Stomach (tissue), 19 donors: ENCODE results near the gene CISD3. TPM values are rescaled to one million over a fixed set of nuclear protein-coding genes. Genes with fewer than 3 reads are reported as not detected.
A peak's percentile ranks its signal among the peaks of the same experiment; 100 is the strongest.

Experiments
- DNase-seq, 2 donors: peaks; one replicate each; pipeline versions ENCODE4 v3.0.0 to v3.0.0-alpha.2; 2013 to 2019
- H3K27ac ChIP-seq, 5 donors: fragments of 200-600 bp in 4 of 5; sonication (generic) in 4 of 5; one replicate each; pipeline ENCODE4 v1.5.1; 2013 to 2019; ENCODE audit warnings: mild to moderate bottlenecking in 1 of 5, moderate library complexity in 1 of 5
- H3K27me3 ChIP-seq, 3 donors: fragments of 200-600 bp; sonication (generic); one replicate each; pipeline ENCODE4 v1.5.1; 2017 to 2019; ENCODE audit warnings: mixed run types in 1 of 3
- H3K36me3 ChIP-seq, 4 donors: fragments of 200-600 bp; sonication (generic); 1 replicate in 3 of 4; 2 replicates in 1 of 4; pipeline ENCODE4 v1.5.1; 2016 to 2019
- H3K4me1 ChIP-seq, 4 donors: fragments of 200-600 bp; sonication (generic); one replicate each; pipeline ENCODE4 v1.5.1; 2016 to 2019
- H3K4me3 ChIP-seq, 4 donors: fragments of 200-600 bp; sonication (generic) in 3 of 4; one replicate each; pipeline ENCODE4 v1.5.1; 2016 to 2019; ENCODE audit warnings: mild to moderate bottlenecking in 1 of 4
- H3K9me3 ChIP-seq, 4 donors: fragments of 200-600 bp; sonication (generic); one replicate each; pipeline ENCODE4 v1.5.1; 2016 to 2019
- EP300 ChIP-seq: sonication (generic); formaldehyde crosslinking; IDR thresholded peaks from one replicate; pipeline ENCODE4 v1.6.1; 2017; ENCODE audit warnings: antibody characterized with exemption
- POLR2A ChIP-seq, 4 donors: fragments of 450-650 bp; IDR thresholded peaks; one replicate each; pipeline ENCODE4 v1.6.1; 2016; ENCODE audit warnings: antibody characterized with exemption in 4 of 4, control low read depth in 2 of 4, mild to moderate bottlenecking in 1 of 4, moderate library complexity in 1 of 4
- POLR2AphosphoS5 ChIP-seq, 3 donors: sonication (generic); formaldehyde crosslinking; IDR thresholded peaks; one replicate each; pipeline ENCODE4 v1.6.1; 2016; ENCODE audit warnings: antibody characterized with exemption in 3 of 3
- WGBS, 5 donors: extraction: QIAGEN DNeasy Blood & Tissue Kit in 3 of 5; methylation state at CpG; one replicate each; pipeline versions ENCODE4 v1.1.5 to v1.1.7; 2013 to 2018; 5-methylcytosine and 5-hydroxymethylcytosine counted together
- intact Hi-C: fragments of 100-400 bp; cut with DNase I; formaldehyde crosslinking; loops from one replicate; pipeline ENCODE4 v1.15.1; 2023; ENCODE audit warnings: low total_unique reads
- long read RNA-seq, 10 donors: transcript quantifications; one replicate each; lab custom pipeline, GENCODE V29; 2026
- polyA plus RNA-seq, 3 donors: library from polyadenylated mRNA; stranded (reverse); fragments of 200-250 nt; gene quantifications; one replicate each; pipeline ENCODE4 v1.2.3, GENCODE V29; 2013
- total RNA-seq, 5 donors: library from RNA; depleted of rRNA; stranded (reverse); fragments of >200 nt; gene quantifications; one replicate each; pipeline versions ENCODE4 v1.1.0 to v1.2.3, GENCODE V29; 2014 to 2016
- TF ChIP-seq, protein P1 (sequence below), 7 experiments: fragments of 450-650 bp in 4 of 7; fragments of 200-600 bp in 3 of 7; sonication (generic) in 3 of 7; IDR thresholded peaks; one replicate each; pipeline ENCODE4 v1.5.1; 2016 to 2019; ENCODE audit warnings: antibody characterized with exemption in 7 of 7, control low read depth in 2 of 7, mild to moderate bottlenecking in 1 of 7
- donor health status: healthy with polysubstance abuse.
- donor health status: Bipolar disorder and iron deficiency.
- donor health status: healthy.

The CISD3 gene, protein sequence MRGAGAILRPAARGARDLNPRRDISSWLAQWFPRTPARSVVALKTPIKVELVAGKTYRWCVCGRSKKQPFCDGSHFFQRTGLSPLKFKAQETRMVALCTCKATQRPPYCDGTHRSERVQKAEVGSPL
- total RNA-seq (10 to 100 TPM in 2 of 5 donors, 1 to 10 TPM in 3; 4.0 to 56.5 (median 7.0) TPM), polyA plus RNA-seq (10 to 100 TPM; 63.4 to 79.9 (median 76.5) TPM)
- long read RNA-seq, donor 1, transcript CISD3-206 (3 exons, 2,326 nt), result minor isoform, 5 of 27 reads
- long read RNA-seq, donor 1, transcript CISD3-204 (4 exons, 2,074 nt), result major isoform, 19 of 27 reads
- long read RNA-seq, donor 1, partial matches to known transcripts, result 0 of 27 reads
- long read RNA-seq, donor 1, other reads (novel, unspliced or antisense), result 0 of 27 reads
- long read RNA-seq, donor 2, transcript CISD3-204 (4 exons, 2,074 nt), result major isoform, 11 of 16 reads
- long read RNA-seq, donor 2, partial matches to known transcripts, result 0 of 16 reads
- long read RNA-seq, donor 2, other reads (novel, unspliced or antisense), result 0 of 16 reads
- long read RNA-seq, donor 3, transcript CISD3-204 (4 exons, 2,074 nt), result major isoform, 8 of 11 reads
- long read RNA-seq, donor 3, partial matches to known transcripts, result 0 of 11 reads
- long read RNA-seq, donor 3, other reads (novel, unspliced or antisense), result 0 of 11 reads
- long read RNA-seq, donor 4, partial matches to known transcripts, result 0 of 1 reads
- long read RNA-seq, donor 4, other reads (novel, unspliced or antisense), result 0 of 1 reads
- long read RNA-seq, donor 5, transcript CISD3-204 (4 exons, 2,074 nt), result major isoform, 14 of 17 reads
- long read RNA-seq, donor 5, partial matches to known transcripts, result 0 of 17 reads
- long read RNA-seq, donor 5, other reads (novel, unspliced or antisense), result 0 of 17 reads
- long read RNA-seq, donor 6, transcript CISD3-206 (3 exons, 2,326 nt), result minor isoform, 7 of 56 reads
- long read RNA-seq, donor 6, transcript CISD3-204 (4 exons, 2,074 nt), result major isoform, 45 of 56 reads
- long read RNA-seq, donor 6, partial matches to known transcripts, result 0 of 56 reads
- long read RNA-seq, donor 6, other reads (novel, unspliced or antisense), result 0 of 56 reads
- long read RNA-seq, donor 7, transcript CISD3-204 (4 exons, 2,074 nt), result major isoform, 32 of 39 reads
- long read RNA-seq, donor 7, transcript CISD3-206 (3 exons, 2,326 nt), result minor isoform, 6 of 39 reads
- long read RNA-seq, donor 7, partial matches to known transcripts, result 0 of 39 reads
- long read RNA-seq, donor 7, other reads (novel, unspliced or antisense), result 0 of 39 reads
- long read RNA-seq, donor 8, transcript CISD3-204 (4 exons, 2,074 nt), result major isoform, 12 of 16 reads
- long read RNA-seq, donor 8, partial matches to known transcripts, result 0 of 16 reads
- long read RNA-seq, donor 8, other reads (novel, unspliced or antisense), result 0 of 16 reads
- long read RNA-seq, donor 9, transcript CISD3-204 (4 exons, 2,074 nt), result major isoform, 14 of 43 reads
- long read RNA-seq, donor 9, partial matches to known transcripts, result 26 of 43 reads
- long read RNA-seq, donor 9, other reads (novel, unspliced or antisense), result 0 of 43 reads
- long read RNA-seq, donor 10, transcript CISD3-204 (4 exons, 2,074 nt), result major isoform, 10 of 14 reads
- long read RNA-seq, donor 10, partial matches to known transcripts, result 0 of 14 reads
- long read RNA-seq, donor 10, other reads (novel, unspliced or antisense), result 0 of 14 reads

DNA sequence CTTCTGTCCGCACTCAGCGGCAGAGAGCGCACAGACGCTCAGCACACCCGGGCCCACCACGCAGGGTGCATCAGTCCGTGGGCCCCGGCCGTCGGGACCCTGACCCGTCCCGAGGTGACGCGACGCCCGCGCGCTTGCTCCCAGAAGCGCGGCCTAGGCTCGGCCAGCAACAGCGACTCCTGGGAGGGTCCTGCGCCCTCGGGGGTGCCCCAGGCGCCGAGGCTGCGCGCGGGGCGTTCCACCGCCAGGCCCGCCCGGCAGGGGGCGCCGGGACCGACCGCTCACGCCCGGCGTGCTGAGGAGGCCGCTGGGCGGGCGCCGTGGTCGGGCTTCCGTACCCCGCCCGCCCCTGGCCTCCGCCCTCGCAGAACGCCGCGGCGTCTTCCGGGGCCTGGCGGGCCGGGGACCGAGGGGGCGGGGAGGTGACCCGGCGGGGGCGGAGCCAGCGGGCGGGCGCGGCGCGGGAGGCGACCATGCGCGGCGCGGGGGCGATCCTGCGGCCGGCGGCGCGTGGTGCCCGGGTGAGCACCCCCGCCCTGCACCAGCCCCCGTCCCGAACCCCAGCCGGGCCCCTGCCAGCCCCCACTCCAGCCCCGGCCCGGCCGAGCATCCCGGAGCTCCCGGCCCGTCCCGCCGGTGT lies at the start of gene CISD3:
TSS of gene CISD3 (plus strand) at position 456 of the 640 bp plus-strand sequence. CDS start at position 474, 18 bp downstream.
- intact Hi-C loops, result no loop called here
- 0 to 1% (median 0%) methylated on average over 49 to 89 of the region's 92 CpGs for WGBS, 5 donors
- H3K4me1 ChIP-seq, result peaks cover 48 to 89% (median 72%) of the 10 kb centered on the region in 4 donors

DNA sequence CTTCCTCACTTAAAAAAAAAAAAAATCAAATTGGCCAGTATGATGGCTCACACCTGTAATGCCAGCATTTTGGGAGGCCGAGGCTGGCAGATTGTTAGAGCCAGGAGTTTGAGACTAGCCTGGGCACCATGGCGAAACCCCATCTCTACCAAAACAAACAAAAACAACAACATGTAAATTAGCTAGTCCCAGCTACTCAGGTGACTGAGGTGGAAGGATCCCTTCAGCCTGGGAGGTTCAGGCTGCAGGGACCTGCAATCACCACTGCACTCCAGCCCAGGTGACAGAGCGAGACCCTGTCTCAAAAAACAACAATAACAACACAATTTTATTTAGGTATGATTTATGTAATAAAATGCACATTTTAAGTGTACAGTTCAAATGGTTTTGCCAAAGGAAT lies 49.0 kb upstream of the CISD3 start:
- TF ChIP-seq POLR2A (IDR thresholded peaks at IDR 0.05) (no peak), EP300 (no peak), POLR2AphosphoS5 (IDR thresholded peaks at IDR 0.05) (no peak)
- TF ChIP-seq, protein P1, sequence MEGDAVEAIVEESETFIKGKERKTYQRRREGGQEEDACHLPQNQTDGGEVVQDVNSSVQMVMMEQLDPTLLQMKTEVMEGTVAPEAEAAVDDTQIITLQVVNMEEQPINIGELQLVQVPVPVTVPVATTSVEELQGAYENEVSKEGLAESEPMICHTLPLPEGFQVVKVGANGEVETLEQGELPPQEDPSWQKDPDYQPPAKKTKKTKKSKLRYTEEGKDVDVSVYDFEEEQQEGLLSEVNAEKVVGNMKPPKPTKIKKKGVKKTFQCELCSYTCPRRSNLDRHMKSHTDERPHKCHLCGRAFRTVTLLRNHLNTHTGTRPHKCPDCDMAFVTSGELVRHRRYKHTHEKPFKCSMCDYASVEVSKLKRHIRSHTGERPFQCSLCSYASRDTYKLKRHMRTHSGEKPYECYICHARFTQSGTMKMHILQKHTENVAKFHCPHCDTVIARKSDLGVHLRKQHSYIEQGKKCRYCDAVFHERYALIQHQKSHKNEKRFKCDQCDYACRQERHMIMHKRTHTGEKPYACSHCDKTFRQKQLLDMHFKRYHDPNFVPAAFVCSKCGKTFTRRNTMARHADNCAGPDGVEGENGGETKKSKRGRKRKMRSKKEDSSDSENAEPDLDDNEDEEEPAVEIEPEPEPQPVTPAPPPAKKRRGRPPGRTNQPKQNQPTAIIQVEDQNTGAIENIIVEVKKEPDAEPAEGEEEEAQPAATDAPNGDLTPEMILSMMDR (IDR thresholded peaks at IDR 0.05), result no peak
- H3K9me3 ChIP-seq, result no peaks in the 10 kb centered on the region
- H3K27me3 ChIP-seq, result peaks cover 0 to 6% (median 0%) of the 10 kb centered on the region in 3 donors
- 61 to 89% (median 87%) methylated on average over 3 of the region's 3 CpGs for WGBS, 5 donors
- H3K27ac ChIP-seq, result no peak overlapping the region
- H3K4me1 ChIP-seq, result peaks cover 0 to 10% (median 7%) of the 10 kb centered on the region in 4 donors
- intact Hi-C loops, result no loop called here
- no peak for DNase-seq
- H3K36me3 ChIP-seq, result no peaks in the 10 kb centered on the region
- H3K4me3 ChIP-seq, result no peak overlapping the region

More for the DNA sequence above, at the start of gene CISD3:
- Histone ChIP-seq H3K4me3 (peak within 1 kb of the TSS; percentile 83 to 85 (median 84)), H3K36me3 (peaks cover 9 to 28% (median 25%) of the 10 kb centered on the region in 4 donors), H3K27ac (peak within 1 kb of the TSS; percentile 90 to 97 (median 92)), H3K9me3 (no peaks in the 10 kb centered on the region), H3K27me3 (no peaks in the 10 kb centered on the region)
- peak; percentile 91 to 96 for DNase-seq
- TF ChIP-seq, protein P1 (IDR thresholded peaks at IDR 0.05), result peak in 5 of 7 experiments; percentile 25 to 93 (median 73)
- TF ChIP-seq POLR2A (IDR thresholded peaks at IDR 0.05) (no peak), POLR2AphosphoS5 (IDR thresholded peaks at IDR 0.05) (peak in 2 of 3 donors; percentile 27 to 41)

DNA sequence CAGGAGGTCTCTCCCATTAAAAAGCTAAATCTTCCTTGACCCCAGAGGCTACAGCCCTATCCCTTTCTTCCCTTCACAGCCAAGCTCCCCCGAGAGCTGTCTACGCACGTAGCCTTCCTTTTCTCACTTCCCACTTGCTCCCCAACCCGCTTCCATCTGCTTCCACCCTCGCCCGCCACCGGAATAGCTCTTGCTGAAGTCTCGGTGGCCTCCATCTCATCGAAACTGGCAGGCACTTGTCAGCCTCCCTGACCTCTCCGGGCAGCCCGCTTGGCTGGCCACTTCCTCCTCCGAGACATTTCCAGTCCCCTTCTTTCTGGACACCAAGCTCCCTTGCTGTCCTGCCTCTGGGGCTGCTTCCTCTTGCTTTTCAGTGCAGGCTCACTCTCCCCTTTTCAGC lies 44.6 kb upstream of the CISD3 start:
- H3K4me1 ChIP-seq, result no peaks in the 10 kb centered on the region
- H3K27me3 ChIP-seq, result no peaks in the 10 kb centered on the region
- 79 to 90% (median 81%) methylated on average over 12 of the region's 12 CpGs for WGBS, 5 donors
- no peaks in the 10 kb centered on the region for H3K9me3 ChIP-seq
- H3K27ac ChIP-seq, result no peak overlapping the region
- DNase-seq, result no peak
- TF ChIP-seq POLR2A (IDR thresholded peaks at IDR 0.05) (no peak), POLR2AphosphoS5 (IDR thresholded peaks at IDR 0.05) (no peak), EP300 (no peak)
- TF ChIP-seq, protein P1 (IDR thresholded peaks at IDR 0.05), result no peak
- no peaks in the 10 kb centered on the region for H3K36me3 ChIP-seq
- no peak overlapping the region for H3K4me3 ChIP-seq
- intact Hi-C loops, result no loop called here
